Astrocyte (in vitro differentiated cells and primary cell): ENCODE data around the gene COA6. TPM values are rescaled to one million over a fixed set of nuclear protein-coding genes. Genes with fewer than 3 reads are reported as not detected.

Experiments used
- DNase-seq: peaks from one replicate; pipeline ENCODE4 v3.0.0-alpha.2; 2010; ENCODE audit warnings: low read depth
- FAIRE-seq: peaks from 2 replicates; lab custom pipeline; 2011; peaks lifted over from hg19 to GRCh38; lab: Jason Lieb, UNC
- H2AFZ ChIP-seq: 2 replicates; pipeline ENCODE4 v1.6.0; 2012; ENCODE audit warnings: low read depth, low read length, inconsistent platforms
- H3K27ac ChIP-seq: 2 replicates; pipeline ENCODE4 v1.5.1; 2011; ENCODE audit warnings: low read depth, low read length, inconsistent platforms
- H3K27me3 ChIP-seq: 2 replicates; pipeline ENCODE4 v1.6.0; 2011; ENCODE audit warnings: low read length, inconsistent platforms; ENCODE audit not compliant: insufficient read depth
- H3K36me3 ChIP-seq: 2 replicates; pipeline ENCODE4 v1.5.1; 2011; ENCODE audit warnings: low read length, inconsistent platforms; ENCODE audit not compliant: insufficient read depth
- H3K4me1 ChIP-seq: 2 replicates; pipeline ENCODE4 v1.5.1; 2011; ENCODE audit warnings: low read length, inconsistent platforms; ENCODE audit not compliant: insufficient read depth
- H3K4me2 ChIP-seq: 2 replicates; pipeline ENCODE4 v1.6.0; 2012; ENCODE audit warnings: low read length, inconsistent platforms
- H3K4me3 ChIP-seq: 2 replicates; pipeline ENCODE4 v1.5.1; 2011; ENCODE audit warnings: low read depth, mild to moderate bottlenecking, low read length, inconsistent platforms; ENCODE audit not compliant: insufficient read depth
- H3K79me2 ChIP-seq: 2 replicates; pipeline ENCODE4 v1.6.0; 2012; ENCODE audit warnings: mild to moderate bottlenecking, low read length, inconsistent platforms; ENCODE audit not compliant: insufficient read depth
- H3K9ac ChIP-seq: 2 replicates; pipeline ENCODE4 v1.6.0; 2012; ENCODE audit warnings: mild to moderate bottlenecking, low read length, inconsistent platforms
- H3K9me3 ChIP-seq: 2 replicates; pipeline ENCODE4 v1.5.1; 2012; ENCODE audit warnings: low read depth, mild to moderate bottlenecking, low read length, inconsistent platforms; ENCODE audit not compliant: insufficient read depth
- H4K20me1 ChIP-seq: 2 replicates; pipeline ENCODE4 v1.6.0; 2012; ENCODE audit warnings: low read length, inconsistent platforms; ENCODE audit not compliant: insufficient read depth
- H3K27ac Mint-ChIP-seq: one replicate; pipeline ENCODE4 v1.8.0; 2021; ENCODE audit warnings: mild to moderate bottlenecking, mixed read lengths; ENCODE audit not compliant: unreplicated experiment
- H3K27me3 Mint-ChIP-seq: one replicate; pipeline ENCODE4 v1.8.0; 2021; ENCODE audit warnings: low read depth, mixed read lengths; ENCODE audit not compliant: unreplicated experiment
- H3K36me3 Mint-ChIP-seq: one replicate; pipeline ENCODE4 v1.8.0; 2021; ENCODE audit warnings: low read depth, mixed read lengths; ENCODE audit not compliant: unreplicated experiment
- H3K4me1 Mint-ChIP-seq: one replicate; pipeline ENCODE4 v1.8.0; 2021; ENCODE audit warnings: low read depth, mixed read lengths; ENCODE audit not compliant: unreplicated experiment
- H3K4me3 Mint-ChIP-seq: one replicate; pipeline ENCODE4 v1.8.0; 2021; ENCODE audit warnings: mild to moderate bottlenecking, moderate library complexity, mixed read lengths; ENCODE audit not compliant: unreplicated experiment
- H3K9me3 Mint-ChIP-seq: one replicate; pipeline ENCODE4 v1.8.0; 2021; ENCODE audit warnings: mild to moderate bottlenecking, mixed read lengths; ENCODE audit not compliant: unreplicated experiment
- EZH2 ChIP-seq: IDR thresholded peaks from 2 replicates; pipeline ENCODE4 v1.6.1; 2012; ENCODE audit warnings: mild to moderate bottlenecking, low read length, inconsistent platforms; ENCODE audit not compliant: insufficient read depth
- total RNA-seq: library from RNA; stranded (reverse); gene quantifications from 2 replicates; pipeline ENCODE4 v1.2.1, GENCODE V29; 2021
- TF ChIP-seq, protein P1 (sequence below): IDR thresholded peaks from 2 replicates; pipeline ENCODE4 v1.5.1; 2011; ENCODE audit warnings: low read depth, mild to moderate bottlenecking, inconsistent platforms, low read length, moderate library complexity; ENCODE audit not compliant: insufficient read depth

Gene COA6
- total RNA-seq, 1 donor from 2014 or later = 22.0 TPM

DNA sequence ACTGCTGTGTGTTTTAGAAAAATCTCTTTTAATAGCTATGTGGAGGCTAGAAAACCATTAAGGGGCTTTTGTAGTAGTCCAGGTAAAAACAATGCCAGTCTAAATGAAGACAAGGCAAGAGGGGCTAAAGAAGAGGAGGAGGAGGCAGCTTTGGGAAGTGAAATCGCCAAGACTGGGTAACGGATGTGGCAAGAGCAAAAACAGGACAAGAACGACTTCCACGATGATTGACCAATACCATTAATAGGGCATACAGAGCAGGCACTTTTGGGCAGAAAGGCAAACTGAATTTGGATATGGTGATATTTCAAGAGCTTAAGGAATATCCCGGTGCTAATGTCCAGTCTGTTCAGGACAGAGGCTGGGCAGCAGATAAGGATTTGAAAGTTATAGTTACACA is 22.0 kb downstream of the COA6 start:
- FAIRE-seq (no peak), DNase-seq (no peak)
- Mint-ChIP-seq H3K27ac (no peak overlapping the region), H3K9me3 (no peaks in the 10 kb centered on the region), H3K4me1 (peaks cover 2% of the 10 kb centered on the region), H3K27me3 (no peaks in the 10 kb centered on the region), H3K36me3 (peaks cover 8% of the 10 kb centered on the region), H3K4me3 (no peak overlapping the region)
- Histone ChIP-seq H2AFZ (no peak overlapping the region), H3K9me3 (no peaks in the 10 kb centered on the region), H3K9ac (no peak overlapping the region), H3K4me2 (no peak overlapping the region), H3K4me3 (no peak overlapping the region), H3K36me3 (peaks cover 11% of the 10 kb centered on the region), H3K27me3 (no peaks in the 10 kb centered on the region), H3K79me2 (no peaks in the 10 kb centered on the region), H3K4me1 (peaks cover 6% of the 10 kb centered on the region), H3K27ac (no peak overlapping the region), H4K20me1 (no peaks in the 10 kb centered on the region)
- TF ChIP-seq, protein P1, sequence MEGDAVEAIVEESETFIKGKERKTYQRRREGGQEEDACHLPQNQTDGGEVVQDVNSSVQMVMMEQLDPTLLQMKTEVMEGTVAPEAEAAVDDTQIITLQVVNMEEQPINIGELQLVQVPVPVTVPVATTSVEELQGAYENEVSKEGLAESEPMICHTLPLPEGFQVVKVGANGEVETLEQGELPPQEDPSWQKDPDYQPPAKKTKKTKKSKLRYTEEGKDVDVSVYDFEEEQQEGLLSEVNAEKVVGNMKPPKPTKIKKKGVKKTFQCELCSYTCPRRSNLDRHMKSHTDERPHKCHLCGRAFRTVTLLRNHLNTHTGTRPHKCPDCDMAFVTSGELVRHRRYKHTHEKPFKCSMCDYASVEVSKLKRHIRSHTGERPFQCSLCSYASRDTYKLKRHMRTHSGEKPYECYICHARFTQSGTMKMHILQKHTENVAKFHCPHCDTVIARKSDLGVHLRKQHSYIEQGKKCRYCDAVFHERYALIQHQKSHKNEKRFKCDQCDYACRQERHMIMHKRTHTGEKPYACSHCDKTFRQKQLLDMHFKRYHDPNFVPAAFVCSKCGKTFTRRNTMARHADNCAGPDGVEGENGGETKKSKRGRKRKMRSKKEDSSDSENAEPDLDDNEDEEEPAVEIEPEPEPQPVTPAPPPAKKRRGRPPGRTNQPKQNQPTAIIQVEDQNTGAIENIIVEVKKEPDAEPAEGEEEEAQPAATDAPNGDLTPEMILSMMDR = no peak
- TF ChIP-seq EZH2 = no peak

DNA sequence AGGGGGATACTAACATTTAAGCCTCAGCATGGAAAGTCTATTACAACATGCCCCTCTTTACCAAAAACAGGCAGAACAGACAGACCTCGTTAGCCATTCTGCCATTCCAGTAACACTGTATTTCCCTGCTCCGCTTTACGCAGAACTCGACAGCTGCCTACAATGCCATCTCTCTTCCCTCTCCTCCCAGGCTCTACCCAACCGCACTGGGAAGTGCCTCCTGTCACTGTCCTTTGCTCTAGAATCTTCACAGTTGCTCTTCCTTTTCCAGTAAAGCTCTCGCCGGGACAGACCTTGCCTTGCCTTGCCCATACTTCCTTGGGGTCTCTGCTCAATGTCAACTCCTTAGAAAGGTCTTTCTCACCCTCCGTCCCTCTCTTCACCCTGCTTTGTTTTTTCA is 22.8 kb downstream of the COA6 start:
- no peaks in the 10 kb centered on the region for H3K79me2 ChIP-seq
- H3K9ac ChIP-seq = no peak overlapping the region
- no peaks in the 10 kb centered on the region for H3K9me3 ChIP-seq
- H3K4me2 ChIP-seq = no peak overlapping the region
- H3K36me3 ChIP-seq = peaks cover 8% of the 10 kb centered on the region
- no peak overlapping the region for H3K27ac ChIP-seq
- H3K27me3 ChIP-seq = no peaks in the 10 kb centered on the region
- H4K20me1 ChIP-seq = no peaks in the 10 kb centered on the region
- no peak overlapping the region for H3K4me3 Mint-ChIP-seq
- TF ChIP-seq, protein P1 = no peak
- TF ChIP-seq EZH2 = no peak
- no peak overlapping the region for H2AFZ ChIP-seq
- peaks cover 6% of the 10 kb centered on the region for H3K4me1 ChIP-seq
- H3K4me3 ChIP-seq = no peak overlapping the region
- DNase-seq (no peak), FAIRE-seq (no peak)
- no peaks in the 10 kb centered on the region for H3K9me3 Mint-ChIP-seq
- no peak overlapping the region for H3K27ac Mint-ChIP-seq
- peaks cover 8% of the 10 kb centered on the region for H3K36me3 Mint-ChIP-seq
- H3K4me1 Mint-ChIP-seq = peaks cover 6% of the 10 kb centered on the region
- H3K27me3 Mint-ChIP-seq = no peaks in the 10 kb centered on the region

DNA sequence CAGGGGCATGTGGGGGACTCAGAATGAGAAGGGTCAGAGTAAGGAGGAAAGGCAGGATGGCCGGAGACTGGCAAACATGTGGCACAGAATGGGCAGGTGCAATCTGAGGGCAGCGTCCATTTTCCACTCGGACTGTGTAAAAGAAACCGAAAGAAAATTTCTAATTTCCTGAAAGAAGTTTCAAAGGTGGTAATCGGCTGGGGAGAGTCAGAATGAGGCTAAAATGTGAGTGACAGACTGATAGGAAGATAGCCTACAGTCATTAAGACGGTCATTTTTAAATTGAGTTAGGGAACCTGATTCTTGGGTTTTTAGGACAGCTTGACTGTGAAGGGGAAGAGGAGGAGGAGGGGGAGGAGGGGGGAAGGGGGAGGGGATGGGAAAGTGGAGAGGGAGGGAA is 23.6 kb downstream of the COA6 start:
- Mint-ChIP-seq H3K9me3 (no peaks in the 10 kb centered on the region), H3K27ac (no peak overlapping the region), H3K36me3 (peaks cover 8% of the 10 kb centered on the region), H3K27me3 (no peaks in the 10 kb centered on the region), H3K4me1 (peaks cover 8% of the 10 kb centered on the region), H3K4me3 (no peak overlapping the region)
- H3K9ac ChIP-seq = no peak overlapping the region
- TF ChIP-seq, protein P1 = no peak
- no peak for TF ChIP-seq EZH2
- DNase-seq (no peak), FAIRE-seq (no peak)
- H3K4me3 ChIP-seq = no peak overlapping the region
- peaks cover 6% of the 10 kb centered on the region for H3K4me1 ChIP-seq
- H3K36me3 ChIP-seq = peaks cover 4% of the 10 kb centered on the region
- H3K9me3 ChIP-seq = no peaks in the 10 kb centered on the region
- H2AFZ ChIP-seq = no peak overlapping the region
- H3K4me2 ChIP-seq = no peak overlapping the region
- no peak overlapping the region for H3K27ac ChIP-seq
- no peaks in the 10 kb centered on the region for H3K79me2 ChIP-seq
- H4K20me1 ChIP-seq = no peaks in the 10 kb centered on the region
- H3K27me3 ChIP-seq = no peaks in the 10 kb centered on the region
